Measurements from ENCODE around the gene WDFY2. TPM values are rescaled to one million over a fixed set of nuclear protein-coding genes. Genes with fewer than 3 reads are reported as not detected.

Gene WDFY2
- total and polyA plus RNA-seq, 2 experiments from 2014 or later, result 6.9 to 14.2 TPM

DNA sequence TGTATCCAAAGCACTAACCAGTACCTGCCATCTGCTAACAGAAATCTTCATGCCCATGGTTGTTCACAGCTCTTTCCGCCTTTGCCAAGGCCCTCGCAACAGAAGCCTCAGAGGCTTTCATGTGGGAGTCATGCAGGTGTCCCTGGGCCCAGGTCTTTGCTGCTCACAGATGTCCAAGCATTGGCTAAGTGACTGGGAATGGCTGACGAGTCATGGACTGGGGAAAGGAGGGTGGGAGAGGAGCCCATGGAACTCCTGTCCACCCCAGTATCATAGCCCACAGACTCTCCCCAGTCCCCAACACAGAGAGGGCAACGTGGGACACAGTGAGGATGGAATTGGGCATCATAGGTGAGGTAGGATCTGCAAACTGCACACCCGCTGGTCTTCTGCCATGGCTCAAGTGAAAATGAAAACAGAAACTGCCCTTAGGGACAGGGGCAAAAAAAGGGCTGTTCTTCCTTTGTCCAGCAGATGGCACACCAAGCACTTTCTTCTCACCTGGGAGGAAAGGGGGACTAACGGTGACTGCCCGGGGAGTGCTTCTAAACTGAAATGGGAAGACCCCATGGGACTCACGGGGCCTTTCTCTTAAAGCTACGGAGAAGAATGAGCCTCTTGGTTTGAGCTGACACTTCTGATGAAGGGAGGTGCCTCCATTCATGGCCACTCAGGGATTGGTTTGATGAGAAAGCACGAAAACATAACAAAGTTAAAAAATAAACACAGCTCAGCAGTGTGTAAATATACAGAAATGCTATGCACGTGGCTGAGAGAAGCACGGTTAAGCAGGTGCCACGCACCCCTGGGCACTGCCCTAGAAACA is 230.8 kb downstream of the WDFY2 start:
- Histone ChIP-seq H3K27ac (no peak overlapping the region), H3K27me3 (replicated peaks; ENCODE audit: insufficient read depth) (peaks cover 34% of the 10 kb centered on the region), H3K9ac (no peak overlapping the region), H3K4me1 (ENCODE audit: insufficient read depth) (no peaks in the 10 kb centered on the region), H2AFZ (peak overlapping the region; percentile 11; the same call in 1 of the 2 replicates), H3K79me2 (ENCODE audit: insufficient read depth) (no peaks in the 10 kb centered on the region), H3K4me2 (ENCODE audit: unreplicated experiment) (peak overlapping the region; percentile 36), H4K20me1 (ENCODE audit: insufficient read depth) (no peaks in the 10 kb centered on the region), H3F3A (ENCODE audit: insufficient read depth) (no peaks in the 10 kb centered on the region), H3K36me3 (ENCODE audit: low read depth) (no peaks in the 10 kb centered on the region), H3K9me2 (ENCODE audit: insufficient read depth) (no peaks in the 10 kb centered on the region), H3K9me3 (ENCODE audit: low read depth) (no peaks in the 10 kb centered on the region), H3K4me3 (0 out of 2 replicates have a peak overlapping the region, but pooled peaks have one; percentile 44)
- TF ChIP-seq EZH2 (IDR thresholded peaks at IDR 0.05; ENCODE audit: insufficient read depth, poor library complexity, severe bottlenecking) (no peak), EZH2phosphoT487 (IDR thresholded peaks at IDR 0.05; ENCODE audit: insufficient read depth, low read depth) (no peak)
- peak; percentile 66 for DNase-seq
- WGBS, 2 experiments (ENCODE audit: low coverage in 1 of 2, low lambda C conversion rate in 2 of 2, missing lambda C conversion rate in 2 of 2), result 29 to 37% methylated on average over 12 to 13 of the region's 13 CpGs
- in situ Hi-C loops (cut with MboI), result no loop called here

DNA sequence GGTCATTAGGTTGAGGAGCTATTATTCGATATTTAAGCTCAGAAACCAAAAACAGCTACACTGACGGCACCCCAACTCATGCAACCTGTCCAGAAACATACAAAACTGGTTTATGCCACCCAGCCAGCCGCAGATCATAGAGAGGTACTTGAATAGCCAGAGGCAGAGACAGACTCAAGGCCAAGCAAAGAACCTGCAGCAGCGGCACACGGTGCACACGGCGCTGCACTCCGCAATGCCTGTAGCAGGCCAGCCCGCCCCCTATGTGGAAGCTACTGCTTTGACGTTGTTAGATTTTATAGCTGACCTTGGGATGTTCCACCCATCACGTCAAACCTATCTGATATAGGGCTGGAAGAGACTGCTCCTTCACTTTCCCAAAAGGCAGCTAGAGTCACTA is 231.6 kb downstream of the WDFY2 start:
- H4K20me1 ChIP-seq (ENCODE audit: insufficient read depth), result no peaks in the 10 kb centered on the region
- no peaks in the 10 kb centered on the region for H3K9me3 ChIP-seq (ENCODE audit: low read depth)
- H3K4me2 ChIP-seq (ENCODE audit: unreplicated experiment), result no peak overlapping the region
- in situ Hi-C loops (cut with MboI), result no loop called here
- no peaks in the 10 kb centered on the region for H3K4me1 ChIP-seq (ENCODE audit: insufficient read depth)
- H3F3A ChIP-seq (ENCODE audit: insufficient read depth), result no peaks in the 10 kb centered on the region
- H3K36me3 ChIP-seq (ENCODE audit: low read depth), result no peaks in the 10 kb centered on the region
- DNase-seq, result no peak
- no peaks in the 10 kb centered on the region for H3K9me2 ChIP-seq (ENCODE audit: insufficient read depth)
- no peaks in the 10 kb centered on the region for H3K79me2 ChIP-seq (ENCODE audit: insufficient read depth)
- 76 to 77% methylated on average over 11 of the region's 11 CpGs for WGBS, 2 experiments (ENCODE audit: low coverage in 1 of 2, low lambda C conversion rate in 2 of 2, missing lambda C conversion rate in 2 of 2)
- H3K4me3 ChIP-seq, result no peak overlapping the region
- TF ChIP-seq EZH2phosphoT487 (IDR thresholded peaks at IDR 0.05; ENCODE audit: insufficient read depth, low read depth) (no peak), EZH2 (IDR thresholded peaks at IDR 0.05; ENCODE audit: insufficient read depth, poor library complexity, severe bottlenecking) (no peak)
- peaks cover 41% of the 10 kb centered on the region for H3K27me3 ChIP-seq (replicated peaks; ENCODE audit: insufficient read depth)
- no peak overlapping the region for H3K9ac ChIP-seq
- H2AFZ ChIP-seq, result no peak overlapping the region
- H3K27ac ChIP-seq, result no peak overlapping the region

GRCh38 chr13:51816604-51817249 is 232.5 kb downstream of the WDFY2 start:
- H4K20me1 ChIP-seq (ENCODE audit: insufficient read depth), result no peaks in the 10 kb centered on the region
- no peaks in the 10 kb centered on the region for H3K79me2 ChIP-seq (ENCODE audit: insufficient read depth)
- no peak overlapping the region for H3K4me3 ChIP-seq
- H2AFZ ChIP-seq, result no peak overlapping the region
- H3K27me3 ChIP-seq (replicated peaks; ENCODE audit: insufficient read depth), result peaks cover 47% of the 10 kb centered on the region
- no peaks in the 10 kb centered on the region for H3K9me3 ChIP-seq (ENCODE audit: low read depth)
- DNase-seq, result no peak
- H3K9ac ChIP-seq, result no peak overlapping the region
- in situ Hi-C loops (cut with MboI), result no loop called here
- no peaks in the 10 kb centered on the region for H3K9me2 ChIP-seq (ENCODE audit: insufficient read depth)
- no peak for TF ChIP-seq EZH2 (IDR thresholded peaks at IDR 0.05; ENCODE audit: insufficient read depth, poor library complexity, severe bottlenecking)
- no peak for TF ChIP-seq EZH2phosphoT487 (IDR thresholded peaks at IDR 0.05; ENCODE audit: insufficient read depth, low read depth)
- H3K36me3 ChIP-seq (ENCODE audit: low read depth), result no peaks in the 10 kb centered on the region
- H3K4me2 ChIP-seq (ENCODE audit: unreplicated experiment), result no peak overlapping the region
- H3K4me1 ChIP-seq (ENCODE audit: insufficient read depth), result no peaks in the 10 kb centered on the region
- no peaks in the 10 kb centered on the region for H3F3A ChIP-seq (ENCODE audit: insufficient read depth)
- whole genome bisulfite sequencing, 2 experiments (ENCODE audit: low coverage in 1 of 2, low lambda C conversion rate in 2 of 2, missing lambda C conversion rate in 2 of 2), result 71 to 78% methylated on average over 19 of the region's 19 CpGs
- no peak overlapping the region for H3K27ac ChIP-seq

Small RNA genes lying within 50 kb of the gene (microRNA-seq; reads per million reads assigned to microRNA genes)
- gene MIR4703 (ENCODE audit: borderline number of aligned reads), result not detected

Small RNA genes lying within 50 kb of the gene (small RNA-seq; reads per million reads assigned to genes)
- gene MIR4703 (ENCODE audit: low read depth, low replicate concordance) (not detected), gene RN7SL413P (ENCODE audit: low read depth, low replicate concordance) (not detected), gene RNU6-65P (ENCODE audit: low read depth, low replicate concordance) (not detected), gene RNY1P6 (ENCODE audit: low read depth, low replicate concordance) (not detected)

Other genes starting within 250 kb of the WDFY2 start
- gene SERPINE3, start 244.8 kb upstream of the WDFY2 start, total RNA-seq (2014; rRNA removed; shearing (Covaris generic)), result not detected in 2 replicates
- 0.21 TPM in 1 of 2 replicates, not detected in the other for gene SERPINE3, start 244.8 kb upstream of the WDFY2 start, polyA plus RNA-seq (2016; fragmentation: Nextera tagmentation; extraction: Ambion mirVana)
- 35.2 and 59.4 TPM in 2 replicates for gene INTS6, start 131.4 kb upstream of the WDFY2 start, total RNA-seq (2014; rRNA removed; shearing (Covaris generic))
- gene INTS6, start 131.4 kb upstream of the WDFY2 start, polyA plus RNA-seq (2016; fragmentation: Nextera tagmentation; extraction: Ambion mirVana), result 15.8 and 18.2 TPM in 2 replicates
- gene DHRS12, start 219.7 kb downstream of the WDFY2 start, total RNA-seq (2014; rRNA removed; shearing (Covaris generic)), result 1.6 and 5.7 TPM in 2 replicates
- gene DHRS12, start 219.7 kb downstream of the WDFY2 start, polyA plus RNA-seq (2016; fragmentation: Nextera tagmentation; extraction: Ambion mirVana), result 13.3 and 15.2 TPM in 2 replicates

Measured in GM23248 (cell line).